Skeletal muscle tissue (tissue), 4 donors: ENCODE measurements around the gene PIGN. TPM values are rescaled to one million over a fixed set of nuclear protein-coding genes. Genes with fewer than 3 reads are reported as not detected.

Experiments used
- H3K27ac ChIP-seq: one replicate; pipeline ENCODE4 v1.7.0; 2013; ENCODE audit warnings: mild to moderate bottlenecking, low read depth, low read length, inconsistent platforms
- H3K27me3 ChIP-seq, 3 donors: one replicate each; pipeline ENCODE4 v1.7.0; 2013; ENCODE audit warnings: low read length in 3 of 3; ENCODE audit not compliant: control insufficient read depth in 3 of 3, insufficient read depth in 3 of 3
- H3K36me3 ChIP-seq, 3 donors: one replicate each; pipeline ENCODE4 v1.7.0; 2013; ENCODE audit warnings: low read length in 3 of 3; ENCODE audit not compliant: control insufficient read depth in 3 of 3, insufficient read depth in 3 of 3
- H3K4me1 ChIP-seq, 3 donors: one replicate each; pipeline ENCODE4 v1.7.0; 2013; ENCODE audit warnings: low read length in 3 of 3, mild to moderate bottlenecking in 3 of 3; ENCODE audit not compliant: control insufficient read depth in 3 of 3, insufficient read depth in 3 of 3
- H3K4me3 ChIP-seq, 3 donors: one replicate each; pipeline ENCODE4 v1.7.0; 2013; ENCODE audit warnings: low read length in 3 of 3
- H3K9ac ChIP-seq, 3 donors: one replicate each; pipeline ENCODE4 v1.7.0; 2013; ENCODE audit warnings: low read length in 3 of 3, mild to moderate bottlenecking in 3 of 3, moderate library complexity in 2 of 3, low read depth in 1 of 3
- H3K9me3 ChIP-seq, 3 donors: one replicate each; pipeline ENCODE4 v1.7.0; 2013; ENCODE audit warnings: low read length in 3 of 3; ENCODE audit not compliant: control insufficient read depth in 3 of 3
- total RNA-seq: library from RNA; depleted of rRNA; stranded (reverse); fragments of >200 nt; gene quantifications from one replicate; pipeline ENCODE4 v1.2.3, GENCODE V29; 2014
- donor health status: Osteomylitis.

PIGN gene
- total RNA-seq, 1 donor from 2014 or later = 48.0 TPM

DNA sequence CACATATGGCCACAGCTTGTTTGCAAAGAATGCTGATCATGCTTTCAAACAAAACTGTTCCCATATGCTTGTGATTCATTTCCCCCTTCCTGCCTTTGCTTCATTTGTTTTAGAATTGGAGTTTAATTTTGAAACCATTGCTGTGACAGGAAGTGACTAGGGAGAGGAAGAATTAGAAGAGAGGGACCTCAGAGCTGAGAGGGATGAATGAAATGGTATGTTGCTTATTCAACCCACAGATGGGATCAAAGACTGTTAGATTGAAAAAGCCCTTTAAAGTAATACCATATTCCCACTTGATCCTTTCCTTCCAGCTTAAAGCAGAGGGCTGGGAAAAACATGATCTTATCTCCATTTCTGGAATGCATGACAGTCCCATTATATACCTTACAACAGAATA, 187.9 kb downstream of the PIGN start:
- Histone ChIP-seq H3K9me3 (peaks cover 0 to 2% (median 0%) of the 10 kb centered on the region in 3 donors), H3K27ac (no peak overlapping the region), H3K36me3 (no peaks in the 10 kb centered on the region), H3K4me1 (no peaks in the 10 kb centered on the region), H3K27me3 (no peaks in the 10 kb centered on the region), H3K4me3 (no peak overlapping the region), H3K9ac (no peak overlapping the region)

DNA sequence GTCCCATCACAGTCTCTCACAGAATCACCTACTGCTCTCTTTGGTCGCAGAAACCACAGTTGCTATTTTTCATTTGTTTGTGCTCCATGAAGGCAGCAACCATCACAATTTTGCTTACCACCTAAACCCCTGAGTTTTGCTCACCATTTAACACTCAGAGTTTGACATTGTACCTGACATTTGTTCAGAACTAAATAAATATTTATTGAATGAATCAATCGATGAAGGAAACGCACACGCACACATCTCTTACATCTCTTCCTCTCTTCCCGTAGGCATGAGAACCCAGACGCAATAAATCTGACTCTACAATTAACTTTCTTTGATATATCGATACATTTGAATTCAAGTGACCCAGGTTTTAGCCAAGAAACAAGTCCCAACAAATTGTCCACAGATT, 188.5 kb downstream of the PIGN start:
- Histone ChIP-seq H3K4me1 (no peaks in the 10 kb centered on the region), H3K9ac (no peak overlapping the region), H3K27me3 (no peaks in the 10 kb centered on the region), H3K4me3 (no peak overlapping the region), H3K36me3 (no peaks in the 10 kb centered on the region), H3K9me3 (peaks cover 0 to 2% (median 0%) of the 10 kb centered on the region in 3 donors), H3K27ac (no peak overlapping the region)

DNA sequence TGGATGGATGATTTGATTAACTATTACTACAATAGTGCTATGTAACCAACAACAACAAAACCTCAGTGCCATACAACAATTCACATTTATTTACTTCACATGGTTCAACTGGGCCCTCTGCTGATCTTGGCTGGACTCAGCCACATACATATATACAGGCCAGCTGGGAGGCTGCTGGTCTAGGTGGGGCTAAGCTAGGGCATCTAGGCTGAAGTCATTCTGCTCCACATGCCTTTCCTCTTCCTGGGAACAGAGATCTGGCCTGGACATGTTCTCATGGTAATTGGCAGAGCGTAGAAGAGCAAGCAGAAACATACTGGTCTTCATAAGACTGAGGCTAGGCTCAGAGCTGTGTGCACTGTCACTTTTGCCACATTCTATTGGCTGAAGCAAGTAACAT, 191.2 kb downstream of the PIGN start:
- Histone ChIP-seq H3K27me3 (no peaks in the 10 kb centered on the region), H3K4me3 (no peak overlapping the region), H3K27ac (no peak overlapping the region), H3K36me3 (no peaks in the 10 kb centered on the region), H3K4me1 (peaks cover 3 to 7% (median 5%) of the 10 kb centered on the region in 3 donors), H3K9ac (no peak overlapping the region), H3K9me3 (no peaks in the 10 kb centered on the region)

DNA sequence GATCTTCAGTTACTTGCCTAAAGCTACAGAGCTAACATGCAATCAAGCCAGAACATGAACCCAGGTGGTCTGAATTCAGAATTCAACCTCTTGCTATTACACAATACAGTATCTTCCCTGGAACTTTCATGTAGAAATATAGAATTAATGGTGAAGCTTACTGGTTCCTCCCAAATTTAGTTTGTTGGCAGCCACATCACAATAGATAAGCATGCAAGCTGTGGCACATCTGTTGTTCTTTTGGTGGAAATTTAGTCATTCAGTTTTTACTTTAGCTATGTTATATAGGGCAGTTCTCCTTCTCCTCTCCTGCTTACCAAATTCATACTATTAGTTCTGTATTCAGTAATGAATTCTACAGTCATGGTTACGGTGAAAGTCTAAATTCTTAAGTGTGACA, 193.0 kb downstream of the PIGN start:
- H3K36me3 ChIP-seq = no peaks in the 10 kb centered on the region
- peaks cover 3 to 7% (median 5%) of the 10 kb centered on the region in 3 donors for H3K4me1 ChIP-seq
- H3K27me3 ChIP-seq = no peaks in the 10 kb centered on the region
- H3K9me3 ChIP-seq = no peaks in the 10 kb centered on the region
- H3K4me3 ChIP-seq = no peak overlapping the region
- H3K27ac ChIP-seq = no peak overlapping the region
- H3K9ac ChIP-seq = no peak overlapping the region

DNA sequence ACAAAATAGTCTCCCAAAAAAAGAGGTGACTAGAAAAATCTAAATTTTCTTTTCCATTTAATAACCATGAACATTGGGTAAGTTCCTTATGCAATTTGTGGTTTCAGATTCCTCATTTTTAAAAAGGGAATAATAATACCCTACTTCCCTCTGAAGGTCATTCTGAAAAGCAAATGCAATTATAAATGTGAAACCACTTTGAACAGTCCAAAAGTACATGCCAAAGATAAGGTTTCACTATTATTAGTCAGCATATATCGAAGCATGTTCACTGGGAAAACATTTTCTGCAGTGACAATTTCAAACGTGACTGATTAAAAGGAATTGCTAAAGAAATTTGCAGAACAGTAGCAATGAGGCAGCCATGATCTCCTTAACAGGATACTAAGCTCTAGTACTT, 193.9 kb downstream of the PIGN start:
- H3K4me3 ChIP-seq = no peak overlapping the region
- H3K27ac ChIP-seq = no peak overlapping the region
- H3K4me1 ChIP-seq = peaks cover 3 to 7% (median 5%) of the 10 kb centered on the region in 3 donors
- H3K9ac ChIP-seq = no peak overlapping the region
- H3K9me3 ChIP-seq = no peaks in the 10 kb centered on the region
- H3K36me3 ChIP-seq = no peaks in the 10 kb centered on the region
- H3K27me3 ChIP-seq = no peaks in the 10 kb centered on the region

DNA sequence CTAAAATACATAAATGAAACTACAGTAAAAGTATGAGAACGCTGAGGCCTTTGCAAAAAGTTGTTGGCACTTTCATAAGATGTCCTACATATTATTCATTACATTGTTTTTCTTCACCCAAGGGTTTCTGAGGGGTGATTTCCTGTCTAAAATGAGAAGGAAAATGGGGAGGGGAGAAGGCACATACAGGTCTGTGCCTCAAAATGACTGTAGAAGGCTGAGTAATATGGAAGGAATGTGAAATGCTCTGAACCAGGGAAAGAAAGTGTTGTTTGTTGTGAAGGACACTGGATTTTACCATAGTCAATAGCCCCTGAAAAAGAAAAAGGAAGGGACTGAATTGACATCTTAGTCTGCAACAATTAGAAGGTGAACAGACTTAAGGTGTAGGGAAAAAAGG, 194.6 kb downstream of the PIGN start:
- no peak overlapping the region for H3K27ac ChIP-seq

DNA sequence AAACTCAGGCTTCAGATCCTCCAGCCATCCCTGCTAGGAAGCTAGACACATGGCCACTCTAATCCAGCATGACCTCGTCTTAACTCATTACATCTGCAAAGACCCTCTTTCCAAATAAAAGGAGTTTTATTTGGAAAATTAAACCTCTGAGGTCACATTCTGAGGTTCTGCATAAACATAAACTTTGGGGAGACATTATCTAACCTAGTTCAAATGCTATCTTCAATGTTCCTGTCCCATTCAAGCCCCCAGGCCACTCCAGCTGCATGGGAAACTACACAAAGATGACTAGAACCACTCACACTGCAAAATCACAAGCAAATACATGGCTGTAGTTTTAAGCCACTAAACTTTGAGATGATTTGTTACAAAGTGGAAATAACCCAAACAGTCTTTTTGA, 195.0 kb downstream of the PIGN start:
- H3K9ac ChIP-seq = no peak overlapping the region
- no peaks in the 10 kb centered on the region for H3K27me3 ChIP-seq
- no peak overlapping the region for H3K27ac ChIP-seq
- peaks cover 3 to 7% (median 5%) of the 10 kb centered on the region in 3 donors for H3K4me1 ChIP-seq
- H3K36me3 ChIP-seq = no peaks in the 10 kb centered on the region
- H3K9me3 ChIP-seq = no peaks in the 10 kb centered on the region
- H3K4me3 ChIP-seq = no peak overlapping the region

More for the DNA sequence above, 194.6 kb downstream of the PIGN start:
- no peak overlapping the region for H3K4me3 ChIP-seq
- H3K9me3 ChIP-seq = no peaks in the 10 kb centered on the region
- H3K9ac ChIP-seq = no peak overlapping the region
- no peaks in the 10 kb centered on the region for H3K27me3 ChIP-seq
- H3K4me1 ChIP-seq = peaks cover 3 to 7% (median 5%) of the 10 kb centered on the region in 3 donors
- no peaks in the 10 kb centered on the region for H3K36me3 ChIP-seq

DNA sequence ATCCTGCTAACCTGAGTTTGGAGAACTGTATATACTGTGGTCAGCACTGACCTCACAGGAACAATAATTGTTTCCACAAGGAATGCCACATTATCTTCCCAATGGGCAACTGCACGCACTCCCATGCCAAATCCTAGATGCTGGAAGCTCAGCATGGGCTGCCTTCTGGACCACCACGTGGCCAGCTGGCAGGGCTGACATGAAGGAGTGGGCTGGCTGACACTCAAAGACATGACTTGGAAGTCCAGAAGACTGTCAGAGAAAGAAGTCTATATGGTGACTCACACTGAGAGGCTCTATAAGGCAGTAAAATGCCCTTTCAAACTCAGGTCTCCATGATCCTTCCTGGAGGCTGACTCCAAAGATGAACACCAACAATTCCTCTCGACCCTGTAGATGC, 195.7 kb downstream of the PIGN start:
- Histone ChIP-seq H3K4me1 (peaks cover 3 to 7% (median 5%) of the 10 kb centered on the region in 3 donors), H3K27ac (no peak overlapping the region), H3K27me3 (peaks cover 0 to 2% (median 0%) of the 10 kb centered on the region in 3 donors), H3K9me3 (no peaks in the 10 kb centered on the region), H3K4me3 (no peak overlapping the region), H3K36me3 (no peaks in the 10 kb centered on the region), H3K9ac (no peak overlapping the region)

Other genes starting within 250 kb of the PIGN start
- 30.3 TPM for gene RELCH, start 199 bp upstream of the PIGN start, total RNA-seq
- gene TNFRSF11A, start 138.3 kb upstream of the PIGN start, total RNA-seq = 8.9 TPM